NCI-H510A (cell line): Measurements from ENCODE around the gene RAD21L1.

ENCODE experiments used
- DNase-seq: peaks from one replicate; lab custom pipeline; 2025; lab: John Stamatoyannopoulos, UW

Gene RAD21L1

GRCh38 chr20:1296117-1296610 is 70.3 kb downstream of the RAD21L1 start:
- no peak for DNase-seq

GRCh38 chr20:1296922-1297321 is 71.1 kb downstream of the RAD21L1 start:
- peak; percentile 46 for DNase-seq

- DNase-seq: no peak
Measured at GRCh38 chr20:1297486-1297885, 71.6 kb downstream of the RAD21L1 start.

- no peak for DNase-seq
Measured at GRCh38 chr20:1298166-1298565, 72.3 kb downstream of the RAD21L1 start.

GRCh38 chr20:1298888-1299511 is 73.2 kb downstream of the RAD21L1 start:
- DNase-seq: no peak

DNA sequence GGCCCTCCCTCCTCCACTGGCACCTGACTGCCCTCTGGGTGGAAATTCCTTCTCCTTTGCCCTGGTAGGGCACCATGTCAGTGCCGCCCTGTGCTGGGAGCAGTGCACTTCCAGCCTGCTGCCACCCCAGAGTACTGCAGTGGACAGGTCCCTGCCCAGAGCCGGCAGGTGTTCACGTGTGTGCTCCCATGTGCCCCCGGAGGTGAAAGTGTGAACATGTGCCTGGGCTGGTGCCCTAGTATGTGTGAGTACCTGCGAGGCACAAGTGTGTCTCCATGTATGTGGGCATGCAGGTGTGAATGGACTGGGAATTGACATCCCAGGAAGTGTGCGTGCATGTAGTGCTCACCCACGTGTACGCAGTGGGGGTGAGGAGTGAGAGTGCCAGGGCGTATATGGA is 73.7 kb downstream of the RAD21L1 start:
- DNase-seq: peak; percentile 46

DNA sequence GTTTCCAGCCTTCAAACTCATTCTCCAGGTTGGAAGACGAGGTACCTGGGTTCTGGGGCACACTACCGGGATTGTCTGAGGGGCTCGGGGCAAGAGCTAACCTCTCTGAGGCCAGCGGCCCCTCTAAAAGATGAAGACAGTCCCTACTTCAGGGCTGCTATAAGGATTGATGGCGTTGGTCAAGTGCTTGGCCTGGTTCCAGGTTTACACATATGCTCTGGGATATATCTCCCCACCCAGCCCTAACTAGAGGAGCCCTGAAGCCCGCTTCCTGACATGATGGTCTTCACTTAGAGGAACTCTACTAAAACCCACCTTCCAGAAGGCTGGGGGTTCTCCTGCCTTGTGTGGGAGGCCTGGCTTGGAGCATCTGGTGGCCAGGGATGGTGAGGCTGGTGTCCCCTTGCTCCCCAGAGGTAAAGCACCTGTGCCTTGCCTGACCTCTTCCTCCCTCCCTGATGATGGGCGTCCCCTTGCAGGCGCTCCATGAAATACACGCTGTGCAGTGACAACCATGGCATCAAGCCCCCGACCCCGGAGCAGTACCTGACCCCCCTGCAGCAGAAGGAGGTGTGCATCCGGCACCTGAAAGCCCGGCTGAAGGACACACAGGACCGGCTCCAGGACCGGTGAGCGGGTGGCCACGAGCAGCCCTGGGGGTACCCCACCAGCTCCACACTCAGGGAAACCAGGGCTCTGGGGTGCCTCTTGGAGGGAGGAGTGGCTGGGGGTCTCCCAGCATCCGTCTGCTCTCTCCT is 74.4 kb downstream of the RAD21L1 start:
- DNase-seq: no peak

- DNase-seq: no peak
Measured at GRCh38 chr20:1301031-1301529, 75.2 kb downstream of the RAD21L1 start.

GRCh38 chr20:1302685-1303541 is 77.1 kb downstream of the RAD21L1 start:
- no peak for DNase-seq

DNA sequence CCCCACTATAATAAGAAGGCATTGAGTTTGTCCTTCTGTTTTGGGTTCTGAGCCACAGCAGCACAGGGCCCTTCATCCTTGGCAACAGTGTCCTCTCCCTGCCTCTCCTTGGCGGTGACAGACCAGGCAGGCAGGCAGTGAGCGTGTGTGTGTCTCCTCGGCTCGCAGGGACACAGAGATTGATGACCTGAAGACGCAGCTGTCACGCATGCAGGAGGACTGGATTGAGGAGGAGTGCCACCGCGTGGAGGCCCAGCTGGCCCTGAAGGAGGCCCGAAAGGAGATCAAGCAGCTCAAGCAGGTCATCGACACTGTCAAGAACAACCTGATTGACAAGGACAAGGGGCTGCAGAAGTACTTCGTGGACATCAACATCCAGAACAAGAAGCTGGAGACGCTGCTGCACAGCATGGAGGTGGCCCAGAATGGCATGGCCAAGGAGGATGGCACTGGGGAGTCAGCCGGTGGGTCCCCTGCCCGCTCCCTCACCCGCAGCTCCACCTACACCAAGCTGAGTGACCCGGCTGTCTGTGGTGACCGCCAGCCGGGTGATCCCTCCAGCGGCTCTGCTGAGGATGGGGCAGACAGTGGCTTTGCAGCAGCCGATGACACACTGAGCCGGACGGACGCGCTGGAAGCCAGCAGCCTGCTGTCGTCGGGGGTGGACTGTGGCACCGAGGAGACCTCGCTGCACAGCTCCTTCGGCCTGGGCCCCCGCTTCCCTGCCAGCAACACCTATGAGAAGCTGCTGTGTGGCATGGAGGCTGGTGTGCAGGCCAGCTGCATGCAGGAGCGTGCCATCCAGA is 79.1 kb downstream of the RAD21L1 start:
- DNase-seq: no peak
